SHP77 treated with DMSO at 0.1 percent for 48 hours (cell line): ENCODE data around the gene CARS2.
"Not testable (repeated sequence)": the region's sequence is repeated elsewhere in the genome, so short reads cannot be mapped to it uniquely, and the experiment has no call there.

Experiments used
- DNase-seq: peaks from one replicate; lab custom pipeline; 2025; lab: John Stamatoyannopoulos, UW

The CARS2 gene

GRCh38 chr13:110637275-110637674 lies 68.6 kb downstream of the CARS2 start:
- no peak for DNase-seq

GRCh38 chr13:110636701-110637201 lies 69.2 kb downstream of the CARS2 start:
- DNase-seq, result no peak

- DNase-seq, result no peak
Measured at GRCh38 chr13:110636053-110636475, 69.9 kb downstream of the CARS2 start.

- DNase-seq, result no peak
Measured at GRCh38 chr13:110635405-110636002, 70.4 kb downstream of the CARS2 start.

DNA sequence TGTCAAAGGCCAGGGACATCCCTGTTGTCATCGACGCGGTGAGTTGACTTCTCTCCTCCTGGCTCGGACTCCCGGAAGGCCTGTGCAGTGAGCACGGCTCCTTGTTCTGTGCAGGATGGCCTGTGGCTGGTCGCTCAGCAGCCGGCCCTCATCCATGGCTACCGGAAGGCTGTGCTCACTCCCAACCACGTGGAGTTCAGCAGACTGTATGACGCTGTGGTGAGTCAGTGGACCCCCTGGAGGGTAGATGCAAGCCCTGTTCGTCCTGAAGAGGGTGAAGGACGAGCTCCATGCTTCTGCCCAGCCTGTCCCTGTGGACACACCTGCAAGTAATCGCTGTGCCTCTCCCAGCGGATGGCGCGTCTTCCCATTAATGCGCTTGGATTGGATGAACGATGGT lies 71.4 kb downstream of the CARS2 start:
- DNase-seq, result no peak

- no peak for DNase-seq
Measured at GRCh38 chr13:110633776-110634175, 72.1 kb downstream of the CARS2 start.

- not testable (repeated sequence) for DNase-seq
Measured at GRCh38 chr13:110632255-110632654, 73.7 kb downstream of the CARS2 start.

GRCh38 chr13:110630566-110631119 lies 75.3 kb downstream of the CARS2 start:
- no peak for DNase-seq

DNA sequence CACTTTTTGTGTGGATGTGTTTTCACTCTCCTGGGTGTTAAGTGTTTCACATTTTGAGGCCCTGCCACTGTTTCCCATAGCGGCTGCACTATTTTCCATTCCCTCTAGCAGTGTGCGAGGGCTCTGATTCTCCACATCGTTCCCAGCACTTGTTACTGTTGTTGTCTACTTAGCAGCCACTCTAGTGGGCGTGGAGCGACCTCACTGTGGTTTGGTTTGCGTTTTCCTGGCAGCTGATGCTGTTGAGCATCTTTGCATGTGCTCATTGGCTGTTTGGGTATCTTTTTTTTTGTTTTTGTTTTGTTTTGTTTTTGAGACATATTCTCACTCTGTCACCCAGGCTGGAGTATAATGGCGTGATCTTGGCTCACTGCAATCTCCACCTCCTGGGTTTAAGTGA lies 76.2 kb downstream of the CARS2 start:
- DNase-seq, result no peak

DNA sequence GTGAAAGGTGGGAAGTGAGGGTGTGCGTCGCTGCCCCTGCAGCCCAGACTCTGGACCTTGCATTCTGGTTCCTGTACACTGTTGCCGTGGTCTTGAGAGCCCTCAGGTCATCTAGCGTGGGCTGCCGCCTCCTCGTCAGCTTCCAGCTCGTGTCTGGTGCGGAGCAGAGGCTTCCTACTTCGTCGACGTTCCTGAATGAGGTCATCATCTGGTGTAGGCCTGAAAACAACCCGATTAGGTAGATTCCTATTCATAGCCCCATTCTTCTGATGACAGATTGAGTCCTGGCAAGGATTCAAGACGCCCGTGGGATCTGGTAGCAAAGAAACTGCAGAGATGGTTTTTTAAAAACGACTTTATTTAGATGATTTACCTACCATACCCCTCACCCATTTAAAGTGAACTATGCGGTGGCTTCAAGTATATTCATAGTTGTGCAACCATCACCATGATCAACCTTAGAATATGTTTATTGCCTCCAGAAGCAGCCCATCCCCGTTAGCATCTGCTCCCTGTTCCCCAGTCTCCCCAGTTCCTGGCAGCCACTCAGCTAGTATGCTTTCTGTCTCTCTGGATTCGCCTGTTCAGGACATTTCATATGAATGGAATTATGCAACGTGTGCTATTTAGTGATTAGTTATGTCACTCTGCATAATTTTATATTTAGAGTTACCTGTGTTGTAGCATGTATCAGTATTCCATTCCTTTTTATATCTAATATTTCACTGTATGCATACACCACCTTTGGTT lies 76.8 kb downstream of the CARS2 start:
- DNase-seq, result no peak

DNA sequence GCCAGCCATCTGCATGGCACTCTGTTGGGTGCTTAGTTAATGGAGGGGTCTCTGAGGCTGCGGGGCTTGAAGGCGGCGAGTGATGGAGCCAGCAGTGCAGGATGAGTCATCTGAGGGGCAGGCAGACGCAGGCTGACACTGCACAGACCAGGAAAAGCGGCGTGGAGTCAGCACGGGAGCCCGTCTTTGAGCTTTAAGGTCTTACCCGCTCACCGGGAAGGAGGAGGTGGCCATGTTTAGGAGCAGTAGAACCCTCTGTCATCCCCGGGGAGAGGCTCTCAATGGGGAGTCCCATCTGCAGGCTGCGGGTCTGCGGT lies 77.5 kb downstream of the CARS2 start:
- DNase-seq, result no peak

DNA sequence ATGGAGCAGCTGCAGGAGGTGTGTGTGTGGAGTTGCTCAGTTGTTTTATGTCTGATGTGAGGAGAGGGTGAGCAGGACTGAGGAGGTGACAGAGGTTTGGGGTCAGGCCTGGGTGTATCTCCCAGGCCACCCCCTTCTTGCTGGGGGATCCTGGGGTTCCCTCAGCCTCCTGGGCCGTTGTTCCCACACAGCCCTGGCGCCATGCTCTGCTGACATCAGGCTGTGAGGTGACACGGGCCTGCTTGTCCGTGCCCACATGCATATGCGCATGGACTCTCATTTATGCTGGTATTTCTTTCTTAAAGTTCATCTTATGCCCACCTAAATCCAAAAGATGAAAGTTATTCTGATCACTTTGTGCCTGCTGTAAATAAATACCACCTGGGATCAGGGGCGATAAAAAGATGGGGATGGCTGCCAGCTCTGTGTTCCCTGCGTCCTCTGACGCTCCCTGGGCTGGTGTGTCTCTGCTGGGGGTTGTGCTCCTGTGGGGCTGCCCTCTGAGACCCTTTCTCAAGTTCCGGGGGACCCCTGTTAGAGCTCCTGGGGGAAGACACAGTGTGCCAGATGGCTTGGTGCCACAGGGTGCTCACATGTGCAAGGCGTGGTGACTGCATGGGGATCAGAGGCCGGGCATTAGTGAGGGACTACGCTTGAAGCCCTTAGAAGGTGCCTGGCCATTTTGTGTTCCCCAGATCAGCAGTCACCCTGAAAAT lies 78.0 kb downstream of the CARS2 start:
- no peak for DNase-seq

DNA sequence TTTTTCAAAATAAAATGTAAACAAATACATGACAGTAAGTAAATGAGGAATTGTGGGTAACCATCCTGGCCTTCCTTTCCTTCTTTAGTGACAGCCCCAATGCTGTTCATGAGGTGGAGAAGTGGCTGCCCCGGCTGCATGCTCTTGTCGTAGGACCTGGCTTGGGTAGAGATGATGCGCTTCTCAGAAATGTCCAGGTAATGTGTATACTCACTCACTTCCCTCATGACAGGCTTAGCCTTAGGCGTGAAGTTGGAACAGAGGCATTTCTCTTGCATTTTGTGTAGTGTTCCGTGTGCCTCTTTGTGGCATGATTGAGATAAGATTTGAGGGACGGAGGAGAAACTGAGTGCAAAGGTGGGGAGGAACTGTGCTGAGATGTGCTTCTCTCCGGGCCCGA lies 78.6 kb downstream of the CARS2 start:
- DNase-seq, result no peak

GRCh38 chr13:110626521-110626920 lies 79.4 kb downstream of the CARS2 start:
- DNase-seq, result no peak

- DNase-seq, result peak; percentile 90
Measured at GRCh38 chr13:110625771-110626321, 80.1 kb downstream of the CARS2 start.

DNA sequence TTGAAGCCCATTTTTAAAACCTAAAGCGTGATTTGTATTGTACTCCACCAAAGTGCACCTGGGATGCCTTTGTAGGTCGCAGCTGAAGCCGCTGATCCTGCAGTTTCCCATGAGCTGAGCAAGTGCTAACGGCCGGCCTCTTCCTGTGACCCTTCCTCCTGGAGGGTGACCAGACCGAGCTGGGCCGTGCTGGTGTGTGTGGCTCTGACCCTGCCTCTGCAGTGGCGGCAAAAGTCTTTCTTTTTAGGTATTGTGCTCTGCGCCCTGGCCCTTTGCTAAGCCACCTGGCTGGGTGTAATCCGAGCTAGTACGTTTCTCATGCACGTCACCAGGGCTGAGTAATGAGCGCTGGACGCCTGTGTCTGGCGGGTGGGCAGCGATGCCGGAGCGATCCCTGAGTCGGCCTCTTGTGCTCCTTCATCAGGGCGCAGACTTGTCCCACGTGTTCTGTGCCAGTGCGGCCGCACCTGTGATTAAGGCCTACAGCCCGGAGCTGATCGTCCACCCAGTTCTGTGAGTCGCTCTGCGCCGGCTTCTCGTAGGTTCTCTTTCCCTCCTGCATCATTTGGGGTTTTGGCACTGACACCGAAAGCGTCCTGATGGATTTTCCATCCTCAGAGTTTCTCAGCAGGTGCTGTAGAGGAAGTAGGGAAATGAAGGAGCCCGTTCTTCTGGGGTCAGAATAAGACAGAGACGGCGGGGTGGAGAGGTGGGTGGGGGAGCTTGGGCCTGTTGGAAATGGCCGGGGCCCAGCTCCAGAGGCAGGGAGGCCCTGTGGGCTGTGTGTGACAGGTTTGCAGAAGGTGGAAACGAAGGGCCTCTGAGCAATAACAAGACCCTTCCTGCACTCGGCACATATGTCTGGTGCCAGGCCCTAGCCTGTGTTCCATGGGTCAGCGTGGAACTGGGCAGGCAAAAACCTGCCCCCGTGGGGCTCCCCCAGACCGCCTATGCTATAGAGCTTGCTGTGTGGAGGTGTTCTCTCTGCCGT lies 80.9 kb downstream of the CARS2 start:
- DNase-seq, result peak; percentile 93

GRCh38 chr13:110620596-110620995 lies 85.3 kb downstream of the CARS2 start:
- no peak for DNase-seq

- DNase-seq, result no peak
Measured at GRCh38 chr13:110618780-110619179, 87.1 kb downstream of the CARS2 start.

DNA sequence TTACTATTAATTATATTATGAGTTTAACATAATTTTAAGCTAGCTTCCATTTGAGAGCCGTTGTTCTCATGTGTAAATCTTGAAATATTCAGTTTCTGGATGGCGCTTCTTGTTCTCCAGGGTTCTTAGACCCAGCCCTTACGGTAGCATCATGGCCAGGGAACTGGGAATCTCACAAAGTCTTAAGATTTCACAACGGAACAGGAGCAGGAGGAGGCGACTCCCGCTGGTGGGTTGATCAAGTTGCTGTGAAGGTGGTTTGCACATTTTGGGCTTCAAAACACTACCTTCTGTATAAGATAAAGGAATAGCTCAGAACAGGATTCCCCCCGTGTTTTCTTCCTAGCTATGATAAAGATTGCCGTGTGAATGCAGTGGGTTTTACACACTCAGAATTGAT lies 87.7 kb downstream of the CARS2 start:
- DNase-seq, result no peak

DNA sequence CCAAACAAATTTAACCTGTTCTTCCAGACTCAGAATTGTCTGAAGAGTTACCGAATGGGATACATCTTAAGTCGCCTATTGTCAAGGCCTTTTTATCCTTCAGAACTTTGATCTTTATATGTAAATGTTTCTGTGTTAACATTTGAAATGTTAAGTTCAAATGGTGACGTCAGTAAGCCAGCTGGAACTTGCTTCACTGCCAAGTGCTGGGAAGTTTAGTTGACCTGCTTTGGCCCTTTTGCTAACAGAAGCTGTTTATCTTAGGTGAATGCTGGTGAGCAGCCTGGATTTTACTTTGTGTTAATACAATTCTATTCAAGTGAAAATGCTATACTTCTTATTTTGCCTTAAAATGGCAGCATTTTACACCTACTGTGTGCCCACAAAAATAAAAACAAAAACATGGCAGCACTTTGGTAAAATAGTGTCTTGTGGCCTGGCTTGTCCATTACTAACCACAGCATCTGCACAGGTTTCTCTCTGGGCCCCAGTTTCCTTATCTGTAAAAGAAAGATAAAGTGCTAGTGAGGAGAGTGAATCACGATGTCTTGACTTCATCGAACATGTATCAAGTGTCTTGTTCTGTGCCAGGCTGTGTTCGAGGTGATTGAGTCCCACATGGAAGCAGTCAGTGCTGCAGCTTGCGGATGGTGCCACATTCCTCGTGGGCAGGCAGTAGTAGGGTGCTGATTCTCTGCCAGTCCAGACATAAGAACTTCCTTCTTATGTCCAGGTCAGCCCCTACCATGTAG lies 88.4 kb downstream of the CARS2 start:
- DNase-seq, result no peak
